Testis (tissue), 3 donors: ENCODE data around the gene HMCES. TPM values are rescaled to one million over a fixed set of nuclear protein-coding genes. Genes with fewer than 3 reads are reported as not detected.

Experiments used
- DNase-seq: peaks from one replicate; pipeline ENCODE4 v3.0.0-alpha.2; 2019
- H3K27ac ChIP-seq, 2 donors: fragments of 200-600 bp; sonication (generic); one replicate each; pipeline ENCODE4 v1.5.1; 2019
- H3K27me3 ChIP-seq: fragments of 200-600 bp; sonication (generic); one replicate; pipeline ENCODE4 v1.5.1; 2019
- H3K36me3 ChIP-seq: fragments of 200-600 bp; sonication (generic); one replicate; pipeline ENCODE4 v1.5.1; 2017; ENCODE audit warnings: low read depth; ENCODE audit errors: missing control alignments
- H3K4me1 ChIP-seq: fragments of 200-600 bp; sonication (generic); one replicate; pipeline ENCODE4 v1.5.1; 2019
- H3K4me3 ChIP-seq, 2 donors: fragments of 200-600 bp; sonication (generic); one replicate each; pipeline ENCODE4 v1.5.1; 2017 to 2019
- H3K9me3 ChIP-seq: fragments of 200-600 bp; sonication (generic); one replicate; pipeline ENCODE4 v1.5.1; 2017
- CTCF ChIP-seq, 3 experiments: fragments of 450-650 bp in 2 of 3; fragments of 200-600 bp in 1 of 3; sonication (generic) in 1 of 3; IDR thresholded peaks; one replicate each; pipeline ENCODE4 v1.5.1; 2016 to 2019; ENCODE audit warnings: antibody characterized with exemption in 3 of 3, mild to moderate bottlenecking in 2 of 3, moderate library complexity in 1 of 3
- POLR2A ChIP-seq: fragments of 450-650 bp; IDR thresholded peaks from one replicate; pipeline ENCODE4 v1.6.1; 2017; ENCODE audit warnings: antibody characterized with exemption, mild to moderate bottlenecking, moderate library complexity
- WGBS, 2 donors: methylation state at CpG; one replicate each; pipeline ENCODE4 v1.1.5; 2018; 5-methylcytosine and 5-hydroxymethylcytosine counted together
- intact Hi-C: fragments of 100-400 bp; cut with DNase I; formaldehyde crosslinking; loops from one replicate; pipeline ENCODE4 v1.15.1; 2023; ENCODE audit warnings: low total_unique reads
- polyA plus RNA-seq: library from polyadenylated mRNA; stranded (reverse); fragments of 350-450 nt; fragmentation: Illumina TruSeq; extraction: RNeasy Lipid Tissue Mini Kit (QIAGEN cat#74804); gene quantifications from one replicate; pipeline ENCODE4 v1.2.3, GENCODE V29; 2014; ENCODE audit warnings: low read depth, low replicate concordance; ENCODE audit not compliant: insufficient read depth
- total RNA-seq, 2 donors: library from RNA; depleted of rRNA; stranded (reverse); fragments of >200 nt; gene quantifications; one replicate each; pipeline ENCODE4 v1.2.3, GENCODE V29; 2016

Gene HMCES
- total and polyA plus RNA-seq, 3 donors from 2014 or later, result 37.8 to 81.5 (median 41.6) TPM

DNA sequence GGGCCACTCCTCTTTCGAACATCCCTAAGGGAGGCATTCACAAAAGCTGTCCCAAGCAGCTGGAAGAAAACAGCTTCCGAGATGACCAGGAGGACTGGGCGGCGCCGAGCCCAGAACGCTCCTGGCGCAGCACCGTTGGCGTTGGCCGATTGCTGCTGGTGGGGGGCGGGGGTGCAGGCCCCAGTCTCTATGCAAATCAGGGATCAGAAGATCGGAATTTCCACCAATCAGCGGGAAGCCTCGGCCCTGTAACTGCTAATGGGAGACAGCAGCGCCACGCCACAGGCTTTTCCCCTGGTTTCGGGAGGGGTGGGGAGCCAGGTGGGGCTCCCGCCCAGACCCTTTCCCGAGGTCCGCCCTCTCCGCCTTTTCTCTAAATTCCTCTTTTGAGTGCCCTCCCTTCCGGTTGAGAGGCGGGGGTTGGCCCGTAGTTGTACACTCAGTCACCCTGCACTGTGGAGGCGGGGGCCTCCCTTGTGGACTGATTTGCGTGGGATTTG lies 27.0 kb downstream of the HMCES start:
- peak overlapping the region; percentile 9 to 81 for H3K27ac ChIP-seq
- DNase-seq, result peak; percentile 95
- WGBS, 2 donors, result 13 to 22% methylated on average over 20 to 26 of the region's 26 CpGs
- H3K4me1 ChIP-seq, result peaks cover 19% of the 10 kb centered on the region
- H3K9me3 ChIP-seq, result no peaks in the 10 kb centered on the region
- H3K4me3 ChIP-seq, result peak overlapping the region; percentile 14 to 31
- H3K27me3 ChIP-seq, result no peaks in the 10 kb centered on the region
- intact Hi-C loops, result no loop called here
- TF ChIP-seq CTCF (IDR thresholded peaks at IDR 0.05) (no peak), POLR2A (no peak)
- no peaks in the 10 kb centered on the region for H3K36me3 ChIP-seq

- H3K27me3 ChIP-seq, result no peaks in the 10 kb centered on the region
- no peaks in the 10 kb centered on the region for H3K36me3 ChIP-seq
- no peak overlapping the region for H3K27ac ChIP-seq
- DNase-seq, result no peak
- intact Hi-C loops, result no loop called here
- H3K4me3 ChIP-seq, result no peak overlapping the region
- WGBS, 2 donors, result 98 to 100% methylated on average over 3 of the region's 3 CpGs
- TF ChIP-seq CTCF (IDR thresholded peaks at IDR 0.05), result no peak
- TF ChIP-seq POLR2A, result no peak
- H3K4me1 ChIP-seq, result peaks cover 21% of the 10 kb centered on the region
- no peaks in the 10 kb centered on the region for H3K9me3 ChIP-seq
Observed at GRCh38 chr3:129308636-129309035, 30.0 kb downstream of the HMCES start.

DNA sequence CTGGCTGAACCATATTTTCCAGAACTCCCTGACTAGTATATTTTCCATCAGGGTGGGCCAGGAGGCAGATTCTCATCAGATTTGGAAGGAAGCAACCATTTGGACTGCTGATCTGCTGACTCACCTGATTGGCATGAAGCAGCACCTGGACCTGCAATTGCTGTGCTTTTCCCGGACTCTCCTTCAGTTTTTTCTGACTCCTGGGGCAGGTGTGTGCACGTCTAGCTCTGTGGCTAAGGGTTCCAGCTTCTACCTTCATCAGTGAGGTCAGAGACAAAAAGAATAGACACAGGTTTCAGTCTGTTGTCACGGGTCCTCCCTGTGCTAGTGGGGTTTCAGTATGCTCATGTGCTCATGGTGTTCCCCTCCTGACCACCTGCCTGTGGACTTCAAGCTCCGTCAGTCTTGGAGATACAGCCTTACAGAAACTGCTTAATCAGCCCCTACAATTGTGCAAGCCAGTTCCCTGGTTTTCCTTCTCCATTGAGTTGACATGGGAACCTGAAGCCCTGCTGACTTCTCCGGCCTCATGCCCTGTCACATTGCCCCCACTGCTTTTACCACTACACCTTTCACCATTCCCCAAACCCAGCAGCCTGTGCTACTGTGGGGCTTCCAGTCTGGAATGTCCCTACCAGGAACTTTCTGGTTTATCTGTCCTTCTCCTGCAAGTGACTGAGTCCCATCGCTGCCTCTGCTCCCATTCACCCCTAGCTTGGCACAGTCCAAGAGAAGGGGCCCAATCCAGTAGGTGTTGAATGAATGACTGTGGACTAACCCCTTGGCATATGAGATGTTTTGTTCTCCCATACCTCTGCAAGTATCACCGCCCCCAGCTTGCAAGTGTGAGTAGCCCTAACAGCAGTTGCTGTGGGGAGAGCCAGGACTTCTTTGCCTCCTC lies 31.7 kb downstream of the HMCES start:
- intact Hi-C loops, result no loop called here
- 85 to 88% methylated on average over 7 of the region's 7 CpGs for WGBS, 2 donors
- Histone ChIP-seq H3K4me1 (peaks cover 13% of the 10 kb centered on the region), H3K4me3 (no peak overlapping the region), H3K36me3 (no peaks in the 10 kb centered on the region), H3K27ac (no peak overlapping the region), H3K27me3 (no peaks in the 10 kb centered on the region), H3K9me3 (no peaks in the 10 kb centered on the region)
- TF ChIP-seq CTCF (IDR thresholded peaks at IDR 0.05) (no peak), POLR2A (no peak)
- DNase-seq, result no peak

GRCh38 chr3:129311054-129311902 lies 32.6 kb downstream of the HMCES start:
- no peaks in the 10 kb centered on the region for H3K27me3 ChIP-seq
- no peaks in the 10 kb centered on the region for H3K9me3 ChIP-seq
- DNase-seq, result no peak
- TF ChIP-seq POLR2A, result no peak
- TF ChIP-seq CTCF (IDR thresholded peaks at IDR 0.05), result no peak
- no peak overlapping the region for H3K27ac ChIP-seq
- 88 to 90% methylated on average over 3 of the region's 3 CpGs for WGBS, 2 donors
- H3K4me1 ChIP-seq, result peaks cover 12% of the 10 kb centered on the region
- H3K4me3 ChIP-seq, result no peak overlapping the region
- no peaks in the 10 kb centered on the region for H3K36me3 ChIP-seq
- intact Hi-C loops, result no loop called here
